ENCODE measurements around the gene FEM1B. TPM values are rescaled to one million over a fixed set of nuclear protein-coding genes. Genes with fewer than 3 reads are reported as not detected.

The FEM1B gene
- total and polyA plus RNA-seq, 2 donors (not counting 3 experiments of a cell fraction or from before 2014, with no cell fraction given) = 11.1 to 33.2 TPM

DNA sequence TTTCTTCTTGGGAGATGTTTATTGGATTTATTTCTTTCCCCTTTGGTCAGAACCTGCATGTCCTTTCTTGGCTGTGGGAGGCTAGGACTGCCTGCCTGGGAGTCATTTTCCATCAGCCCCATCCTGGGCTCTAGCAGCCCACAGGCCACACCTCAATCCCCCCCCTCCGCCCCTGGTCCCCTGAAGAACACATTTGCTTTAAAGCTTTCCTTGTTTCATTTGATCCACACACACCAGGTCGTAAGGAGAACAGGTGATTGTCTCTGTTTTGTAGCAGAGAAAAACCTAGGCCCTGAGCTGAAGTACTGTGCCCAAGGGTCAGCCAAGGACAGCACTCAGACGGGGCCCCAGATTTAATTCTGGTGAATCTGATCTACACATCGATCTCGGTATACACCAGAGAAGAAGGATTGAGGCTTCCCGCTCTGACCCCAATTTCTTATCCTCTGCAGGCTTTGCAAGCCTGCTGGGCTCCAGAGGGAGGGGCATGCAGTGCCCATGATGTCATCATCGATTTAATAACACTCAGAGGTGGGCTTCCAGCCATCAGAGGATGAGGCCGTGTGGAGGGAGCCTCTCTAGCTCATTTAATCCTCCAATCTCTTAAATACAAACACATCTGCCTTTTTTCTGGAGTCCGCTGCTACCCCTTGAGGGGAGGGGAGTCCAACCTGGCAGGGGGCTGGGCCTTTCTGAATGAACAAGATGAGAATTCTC is 46.3 kb upstream of the FEM1B start:
- H3K79me2 ChIP-seq (ENCODE audit: control insufficient read depth, insufficient read depth, low read length) = peaks cover 26% of the 10 kb centered on the region
- H4K20me1 ChIP-seq (replicated peaks; ENCODE audit: control insufficient read depth, extremely low read depth, insufficient read depth, low read length) = no peaks in the 10 kb centered on the region
- H3K4me3 ChIP-seq (replicated peaks in 1 of 3; ENCODE audit: insufficient read depth in 1 of 3, low read depth in 1 of 3, low read length in 3 of 3) = no peak overlapping the region
- intact Hi-C loops (cut with micrococcal nuclease) (no loop called here), dilution Hi-C loops (cut with MboI; ENCODE audit: extremely low pct_ligation_motif_present, low sequenced_read_pairs) (no loop called here)
- no peaks in the 10 kb centered on the region for H3K9me3 ChIP-seq (replicated peaks; ENCODE audit: control insufficient read depth, insufficient read depth, low read length)
- H2AFZ ChIP-seq (ENCODE audit: low read depth, low read length) = no peak overlapping the region
- H3K9me1 ChIP-seq (replicated peaks; ENCODE audit: control insufficient read depth, extremely low read depth, insufficient read depth, low read length) = no peaks in the 10 kb centered on the region
- H3K9ac ChIP-seq (replicated peaks; ENCODE audit: extremely low read depth, insufficient read depth, low read length) = no peak overlapping the region
- CTCF ChIA-PET = interaction anchor here (0.5 to 1.5 kb wide), 4 partner anchors 9 to 165 kb away, joined by 3 to 6 read pairs (median 6); partner anchors contain the start of gene CALML4
- no peaks in the 10 kb centered on the region for H3K27me3 ChIP-seq (ENCODE audit: control insufficient read depth in 2 of 2, insufficient read depth in 2 of 2, low read length in 2 of 2)
- H3K4me1 ChIP-seq (ENCODE audit: control insufficient read depth, extremely low read depth, insufficient read depth, low read length) = peaks cover 15% of the 10 kb centered on the region
- no peak overlapping the region for H3K27ac ChIP-seq (ENCODE audit: insufficient read depth, low read depth, low read length)
- TF ChIP-seq POLR2AphosphoS5 (IDR thresholded peaks at IDR 0.05; ENCODE audit: insufficient read depth, low read depth, low read length) (no peak), POLR2A (IDR thresholded peaks at IDR 0.05; ENCODE audit: low read depth, low read length) (no peak), MYC (IDR thresholded peaks at IDR 0.05; ENCODE audit: low read depth, low read length) (no peak), CTCF (IDR thresholded peaks at IDR 0.05; ENCODE audit: extremely low read depth in 1 of 2, insufficient read depth in 1 of 2, low read depth in 1 of 2, low read length in 2 of 2) (no peak), GATA2 (IDR thresholded peaks at IDR 0.05; ENCODE audit: insufficient read depth, insufficient read length, low read depth, low read length) (no peak), MAX (IDR thresholded peaks at IDR 0.05; ENCODE audit: insufficient read depth, insufficient read length) (no peak), JUN (IDR thresholded peaks at IDR 0.05; ENCODE audit: borderline replicate concordance, insufficient read depth, insufficient read length, low read depth) (no peak), FOS (IDR thresholded peaks at IDR 0.05; ENCODE audit: borderline replicate concordance, insufficient read depth, low read length) (no peak), EZH2 (IDR thresholded peaks at IDR 0.05; ENCODE audit: borderline replicate concordance, low read depth, low read length, severe bottlenecking) (no peak)
- no peaks in the 10 kb centered on the region for H3K36me3 ChIP-seq (ENCODE audit: control insufficient read depth in 2 of 2, extremely low read depth in 1 of 2, insufficient read depth in 2 of 2, low read length in 2 of 2)
- FAIRE-seq (no peak), DNase-seq (ENCODE audit: low read depth, low spot score) (no peak)
- BruUV-seq (replicated peaks) = no TSS peak
- H3K4me2 ChIP-seq (ENCODE audit: insufficient read depth, low read length) = no peak overlapping the region
- POLR2A ChIA-PET = no interaction called here
